ENCODE measurements around the gene GLIS2.

GLIS2 gene

DNA sequence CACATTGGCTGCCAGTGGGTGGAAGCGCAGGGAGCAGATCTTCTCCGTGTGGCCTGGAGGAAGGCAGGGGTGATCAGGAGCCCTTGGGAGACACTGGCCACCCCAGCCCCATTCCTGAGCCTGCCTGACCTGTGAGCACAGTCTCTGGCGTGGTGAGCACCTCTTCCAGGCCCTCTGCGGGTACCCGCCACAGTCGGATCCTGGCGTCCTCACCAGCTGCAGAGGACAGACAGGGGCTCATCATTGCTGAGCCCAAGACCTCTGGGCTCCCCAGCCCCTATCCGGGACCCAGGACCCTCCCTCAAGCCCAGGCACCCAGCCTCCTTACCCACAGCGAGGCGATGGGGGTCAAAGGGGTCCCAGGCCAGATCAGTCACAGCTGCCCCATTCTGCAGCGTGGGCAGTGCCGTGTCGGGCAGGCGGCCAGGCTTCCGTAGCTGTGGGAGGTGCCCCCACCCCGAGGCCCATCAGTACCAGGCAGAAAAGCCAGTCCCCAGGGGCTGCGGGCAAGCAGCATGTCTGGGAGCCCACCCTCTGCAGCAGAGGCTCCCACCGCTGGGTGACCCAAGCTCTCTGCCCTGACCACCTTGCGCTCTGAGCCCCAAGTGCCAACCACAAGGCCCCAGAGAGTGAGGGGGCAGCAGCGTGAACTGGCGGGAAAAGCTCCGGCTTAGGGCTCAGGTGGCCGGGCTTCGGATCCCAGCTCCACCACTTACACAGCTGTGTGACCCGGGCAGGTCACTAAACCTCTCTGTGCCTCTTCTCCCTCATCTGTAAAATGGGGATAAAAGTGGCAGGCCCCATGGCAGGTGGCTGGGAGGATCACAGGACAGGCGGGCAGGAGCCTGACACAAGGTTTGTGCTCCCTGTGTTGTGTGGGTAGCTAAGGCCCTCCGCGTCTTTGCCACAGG, 45.4 kb downstream of the GLIS2 start:
- TF ChIP-seq, protein P1, sequence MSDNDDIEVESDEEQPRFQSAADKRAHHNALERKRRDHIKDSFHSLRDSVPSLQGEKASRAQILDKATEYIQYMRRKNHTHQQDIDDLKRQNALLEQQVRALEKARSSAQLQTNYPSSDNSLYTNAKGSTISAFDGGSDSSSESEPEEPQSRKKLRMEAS (IDR thresholded peaks at IDR 0.05; ENCODE audit: low read depth, low read length), result no peak
- TF ChIP-seq POLR2A (IDR thresholded peaks at IDR 0.05; ENCODE audit: extremely low read depth, insufficient read length) (no peak), MYC (IDR thresholded peaks at IDR 0.05; ENCODE audit: low read depth, low read length) (no peak)
- TF ChIP-seq, protein P2, sequence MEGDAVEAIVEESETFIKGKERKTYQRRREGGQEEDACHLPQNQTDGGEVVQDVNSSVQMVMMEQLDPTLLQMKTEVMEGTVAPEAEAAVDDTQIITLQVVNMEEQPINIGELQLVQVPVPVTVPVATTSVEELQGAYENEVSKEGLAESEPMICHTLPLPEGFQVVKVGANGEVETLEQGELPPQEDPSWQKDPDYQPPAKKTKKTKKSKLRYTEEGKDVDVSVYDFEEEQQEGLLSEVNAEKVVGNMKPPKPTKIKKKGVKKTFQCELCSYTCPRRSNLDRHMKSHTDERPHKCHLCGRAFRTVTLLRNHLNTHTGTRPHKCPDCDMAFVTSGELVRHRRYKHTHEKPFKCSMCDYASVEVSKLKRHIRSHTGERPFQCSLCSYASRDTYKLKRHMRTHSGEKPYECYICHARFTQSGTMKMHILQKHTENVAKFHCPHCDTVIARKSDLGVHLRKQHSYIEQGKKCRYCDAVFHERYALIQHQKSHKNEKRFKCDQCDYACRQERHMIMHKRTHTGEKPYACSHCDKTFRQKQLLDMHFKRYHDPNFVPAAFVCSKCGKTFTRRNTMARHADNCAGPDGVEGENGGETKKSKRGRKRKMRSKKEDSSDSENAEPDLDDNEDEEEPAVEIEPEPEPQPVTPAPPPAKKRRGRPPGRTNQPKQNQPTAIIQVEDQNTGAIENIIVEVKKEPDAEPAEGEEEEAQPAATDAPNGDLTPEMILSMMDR (IDR thresholded peaks at IDR 0.05; ENCODE audit: low read depth, low read length), result no peak
- no peak for DNase-seq (ENCODE audit: low read depth)
- H3K4me3 ChIP-seq (ENCODE audit: low read depth, low read length), result no peak overlapping the region

- TF ChIP-seq, protein P1 (IDR thresholded peaks at IDR 0.05; ENCODE audit: low read depth, low read length), result no peak
- no peak for DNase-seq (ENCODE audit: low read depth)
- no peak overlapping the region for H3K4me3 ChIP-seq (ENCODE audit: low read depth, low read length)
Measured at GRCh38 chr16:4361944-4362311, 46.1 kb downstream of the GLIS2 start.

GRCh38 chr16:4362476-4363135, 46.7 kb downstream of the GLIS2 start:
- H3K4me3 ChIP-seq (ENCODE audit: low read depth, low read length), result no peak overlapping the region
- no peak for DNase-seq (ENCODE audit: low read depth)
- TF ChIP-seq, protein P2 (IDR thresholded peaks at IDR 0.05; ENCODE audit: low read depth, low read length), result no peak
- no peak for TF ChIP-seq POLR2A (IDR thresholded peaks at IDR 0.05; ENCODE audit: extremely low read depth, insufficient read length)
- TF ChIP-seq MYC (IDR thresholded peaks at IDR 0.05; ENCODE audit: low read depth, low read length), result no peak
- TF ChIP-seq, protein P1 (IDR thresholded peaks at IDR 0.05; ENCODE audit: low read depth, low read length), result no peak

- TF ChIP-seq, protein P2 (IDR thresholded peaks at IDR 0.05; ENCODE audit: low read depth, low read length), result no peak
- TF ChIP-seq, protein P1 (IDR thresholded peaks at IDR 0.05; ENCODE audit: low read depth, low read length), result no peak
- no peak for TF ChIP-seq POLR2A (IDR thresholded peaks at IDR 0.05; ENCODE audit: extremely low read depth, insufficient read length)
- TF ChIP-seq MYC (IDR thresholded peaks at IDR 0.05; ENCODE audit: low read depth, low read length), result no peak
- H3K4me3 ChIP-seq (ENCODE audit: low read depth, low read length), result no peak overlapping the region
Measured at GRCh38 chr16:4364196-4365013, 48.5 kb downstream of the GLIS2 start.

DNA sequence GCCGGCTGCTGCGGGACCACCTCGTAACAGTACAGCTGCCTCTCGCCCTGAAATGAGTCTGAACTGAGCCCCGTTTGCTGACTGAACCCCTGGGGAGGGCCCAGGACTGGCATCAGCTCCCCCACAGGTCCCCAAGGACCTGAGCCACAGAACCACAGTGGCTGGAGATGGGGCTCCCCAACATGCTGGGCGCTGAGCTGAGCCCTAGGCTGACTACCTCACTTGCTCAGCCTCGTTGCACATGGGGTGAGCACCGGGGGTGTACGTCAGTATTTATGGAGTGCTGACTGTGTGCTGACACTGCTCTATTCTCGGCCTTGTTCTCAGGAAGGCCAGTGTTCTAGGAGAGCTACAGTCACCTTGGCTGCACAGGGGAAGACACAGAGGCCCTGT, 49.1 kb downstream of the GLIS2 start:
- H3K4me3 ChIP-seq (ENCODE audit: low read depth, low read length), result no peak overlapping the region
- TF ChIP-seq MYC (IDR thresholded peaks at IDR 0.05; ENCODE audit: low read depth, low read length) (no peak), POLR2A (IDR thresholded peaks at IDR 0.05; ENCODE audit: extremely low read depth, insufficient read length) (no peak)
- TF ChIP-seq, protein P2 (IDR thresholded peaks at IDR 0.05; ENCODE audit: low read depth, low read length), result no peak
- TF ChIP-seq, protein P1 (IDR thresholded peaks at IDR 0.05; ENCODE audit: low read depth, low read length), result no peak
- peak; percentile 48 for DNase-seq (ENCODE audit: low read depth)

More at GRCh38 chr16:4364196-4365013, 48.5 kb downstream of the GLIS2 start:
- DNase-seq (ENCODE audit: low read depth), result no peak
